ENCODE data around the gene PIWIL4.

The PIWIL4 gene

GRCh38 chr11:94567181-94567670, at the start of gene PIWIL4:
Gene PIWIL4 (plus strand): TSS chr11:94567368. CDS start chr11:94567519, 151 bp downstream.
- Mint-ChIP-seq H3K9me3 (no peaks in the 10 kb centered on the region), H3K36me3 (ENCODE audit: low read depth) (no peaks in the 10 kb centered on the region), H3K27me3 (ENCODE audit: low read depth) (no peaks in the 10 kb centered on the region), H3K4me1 (peaks cover 5% of the 10 kb centered on the region), H3K27ac (no peak within 1 kb of the TSS), H3K4me3 (no peak within 1 kb of the TSS)
- no peak for TF ChIP-seq CTCF (IDR thresholded peaks at IDR 0.05; ENCODE audit: unreplicated experiment in 3 of 3)

DNA sequence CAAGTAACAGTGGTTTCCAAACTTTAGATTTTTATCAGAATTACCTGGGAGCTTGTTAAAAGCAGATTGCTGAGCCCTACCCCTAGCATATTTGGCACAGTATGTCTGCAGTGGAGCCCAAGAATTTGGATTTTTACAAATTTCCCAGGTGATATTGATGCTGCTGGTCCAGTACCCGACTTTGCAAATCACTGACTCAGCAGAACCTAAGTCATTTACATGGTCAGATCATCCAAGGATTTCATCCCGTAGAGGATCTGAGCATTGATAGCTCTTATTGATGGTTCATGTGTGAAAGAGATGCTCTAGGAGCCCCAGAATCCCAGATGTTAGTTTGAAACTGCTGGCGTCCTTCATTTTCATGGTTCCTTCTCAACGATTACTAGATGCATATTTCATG, 48.9 kb upstream of the PIWIL4 start:
- TF ChIP-seq CTCF (IDR thresholded peaks at IDR 0.05; ENCODE audit: unreplicated experiment in 3 of 3) = no peak
- Mint-ChIP-seq H3K4me3 (no peak overlapping the region), H3K9me3 (no peaks in the 10 kb centered on the region), H3K27ac (no peak overlapping the region), H3K36me3 (ENCODE audit: low read depth) (no peaks in the 10 kb centered on the region), H3K4me1 (no peaks in the 10 kb centered on the region), H3K27me3 (ENCODE audit: low read depth) (peaks cover 12% of the 10 kb centered on the region)

GRCh38 chr11:94519478-94520084, 47.6 kb upstream of the PIWIL4 start:
- Mint-ChIP-seq H3K4me3 (no peak overlapping the region), H3K27ac (no peak overlapping the region), H3K27me3 (ENCODE audit: low read depth) (peaks cover 7% of the 10 kb centered on the region), H3K4me1 (no peaks in the 10 kb centered on the region), H3K36me3 (ENCODE audit: low read depth) (no peaks in the 10 kb centered on the region), H3K9me3 (no peaks in the 10 kb centered on the region)
- peak; percentile 67 to 73 (median 67) for TF ChIP-seq CTCF (IDR thresholded peaks at IDR 0.05; ENCODE audit: unreplicated experiment in 3 of 3)

DNA sequence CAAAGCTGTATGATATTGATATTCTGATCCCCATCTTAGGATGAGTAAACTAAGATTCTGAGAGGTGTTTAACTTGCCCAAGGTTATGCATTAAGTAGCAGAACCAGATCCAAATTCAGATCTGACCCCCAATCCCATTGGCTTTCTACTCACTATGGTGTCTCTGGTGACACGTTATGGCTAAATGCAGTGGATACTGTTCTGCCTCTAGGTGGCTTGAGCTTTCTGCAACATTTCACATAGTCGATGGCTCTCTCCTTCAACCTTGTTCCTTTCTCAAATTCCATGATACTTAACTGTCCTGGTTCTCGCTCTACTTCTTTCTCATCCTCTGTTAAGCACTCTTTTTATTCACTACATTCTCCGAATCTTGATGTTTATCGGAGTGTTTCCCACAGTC, 45.5 kb upstream of the PIWIL4 start:
- peak in 1 of 3 experiments; percentile 27 for TF ChIP-seq CTCF (IDR thresholded peaks at IDR 0.05; ENCODE audit: unreplicated experiment in 3 of 3)
- H3K9me3 Mint-ChIP-seq = no peaks in the 10 kb centered on the region
- H3K4me3 Mint-ChIP-seq = no peak overlapping the region
- H3K4me1 Mint-ChIP-seq = peaks cover 14% of the 10 kb centered on the region
- no peaks in the 10 kb centered on the region for H3K36me3 Mint-ChIP-seq (ENCODE audit: low read depth)
- no peaks in the 10 kb centered on the region for H3K27me3 Mint-ChIP-seq (ENCODE audit: low read depth)
- no peak overlapping the region for H3K27ac Mint-ChIP-seq

DNA sequence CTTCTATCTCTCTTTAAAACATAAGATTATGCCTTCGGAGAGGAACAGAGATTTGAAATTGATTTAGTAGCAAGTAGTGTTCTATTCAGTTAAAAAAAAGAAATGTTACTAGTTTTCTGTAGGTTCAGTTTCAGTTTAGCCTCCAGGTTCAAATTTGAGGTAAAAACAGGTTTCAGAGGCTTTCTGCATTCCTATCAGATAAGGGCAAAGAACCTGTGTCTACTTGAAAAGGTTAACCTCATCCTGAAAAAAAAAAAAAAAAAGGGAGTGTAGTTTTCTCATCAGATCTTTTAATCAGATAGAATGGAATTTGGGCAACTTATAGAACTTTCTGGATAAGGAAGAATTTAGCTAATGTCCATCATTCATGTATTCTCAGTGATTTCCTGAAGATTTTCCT, 42.8 kb upstream of the PIWIL4 start:
- TF ChIP-seq CTCF (IDR thresholded peaks at IDR 0.05; ENCODE audit: unreplicated experiment in 3 of 3) = no peak
- no peaks in the 10 kb centered on the region for H3K9me3 Mint-ChIP-seq
- H3K4me3 Mint-ChIP-seq = no peak overlapping the region
- peaks cover 23% of the 10 kb centered on the region for H3K4me1 Mint-ChIP-seq
- no peak overlapping the region for H3K27ac Mint-ChIP-seq
- H3K36me3 Mint-ChIP-seq (ENCODE audit: low read depth) = no peaks in the 10 kb centered on the region
- no peaks in the 10 kb centered on the region for H3K27me3 Mint-ChIP-seq (ENCODE audit: low read depth)
